Measurements from ENCODE around the gene SLC39A10. TPM values are rescaled to one million over a fixed set of nuclear protein-coding genes. Genes with fewer than 3 reads are reported as not detected.
A peak's percentile ranks its signal among the peaks of the same experiment; 100 is the strongest.

Gene SLC39A10
- total and polyA plus RNA-seq, 10 of the 15 experiments (the other 5 are each of a cell fraction or from before 2014, with no cell fraction given) = 2.0 to 23.6 (median 7.9) TPM

DNA sequence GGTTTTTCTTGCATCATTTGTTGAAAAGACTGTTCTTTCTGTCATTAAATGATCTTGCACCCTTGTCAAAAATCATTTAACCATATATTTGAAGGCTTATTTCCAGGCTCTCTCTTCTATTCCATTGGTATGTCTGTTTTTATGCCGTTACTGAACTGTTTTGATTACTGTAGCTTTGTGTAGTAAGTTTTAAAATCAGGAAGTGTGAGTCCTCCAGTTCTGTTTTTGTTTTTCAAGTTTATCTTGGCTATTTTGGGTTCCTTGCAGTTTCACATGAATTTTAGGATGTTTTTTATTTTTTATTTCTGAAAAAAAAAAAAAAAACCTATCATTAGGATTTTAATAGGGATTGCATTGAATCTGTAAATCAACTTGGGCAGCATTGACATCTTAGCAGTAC, 39.0 kb downstream of the SLC39A10 start:
- no peak overlapping the region for H2AFZ ChIP-seq (ENCODE audit: control insufficient read depth, low read depth, low read length)
- H3K36me3 ChIP-seq (ENCODE audit: control insufficient read depth in 2 of 2, insufficient read depth in 2 of 2, low read length in 1 of 2) = no peaks in the 10 kb centered on the region
- H3K4me2 ChIP-seq (ENCODE audit: control insufficient read depth, insufficient read depth) = no peak overlapping the region
- no peak overlapping the region for H3K4me3 ChIP-seq
- no TSS peak for BruUV-seq (replicated peaks)
- no peaks in the 10 kb centered on the region for H3K79me2 ChIP-seq (ENCODE audit: control insufficient read depth, insufficient read depth, low read length)
- POLR2A ChIA-PET = interaction anchor here (0.7 kb wide), 1 partner anchor 9 kb away, joined by 3 read pairs; no protein-coding TSS in a partner anchor
- RAD21 ChIA-PET (ENCODE audit: unreplicated experiment) = no interaction called here
- in situ Hi-C loops (cut with MboI) (no loop called here), intact Hi-C loops (cut with micrococcal nuclease; ENCODE audit: unreplicated experiment) (no loop called here)
- FAIRE-seq (no peak), ATAC-seq (no peak), DNase-seq (ENCODE audit: low read depth, low spot score) (no peak)
- SMC1A ChIA-PET (ENCODE audit: uncharacterized antibody, unreplicated experiment) = interaction anchor here (0.8 to 1.5 kb wide), 3 partner anchors 8 to 12 kb away, joined by 3 to 10 read pairs (median 3); no protein-coding TSS in a partner anchor
- no peaks in the 10 kb centered on the region for H3K27me3 ChIP-seq (replicated peaks in 1 of 2; ENCODE audit: control insufficient read depth in 2 of 2, insufficient read depth in 2 of 2, low read length in 1 of 2)
- H3K27ac ChIP-seq (ENCODE audit: control insufficient read depth, insufficient read depth) = no peak overlapping the region
- H3K9me3 ChIP-seq (replicated peaks; ENCODE audit: control insufficient read depth, insufficient read depth, low read length) = peaks cover 4% of the 10 kb centered on the region; the same call in 2 of the 3 replicates
- no peaks in the 10 kb centered on the region for H4K20me1 ChIP-seq (ENCODE audit: control insufficient read depth, insufficient read depth)
- no peaks in the 10 kb centered on the region; the same call in 1 of the 2 replicates for H3K4me1 ChIP-seq (ENCODE audit: control insufficient read depth, insufficient read depth, low read length)
- CTCF ChIA-PET = no interaction called here
- H3K9ac ChIP-seq (ENCODE audit: control insufficient read depth, insufficient read depth, low read length) = no peak overlapping the region
- TF ChIP-seq SPI1 (IDR thresholded peaks at IDR 0.05; ENCODE audit: borderline replicate concordance, insufficient read depth, low read depth, low read length) = peak; percentile 46; the same call in 1 of the 2 replicates
- no peak for TF ChIP-seq KLF5 (IDR thresholded peaks at IDR 0.05; ENCODE audit: partially characterized antibody)
- no peak for TF ChIP-seq YY1 (IDR thresholded peaks at IDR 0.05; ENCODE audit: low read depth, low read length)
- WGBS (ENCODE audit: insufficient coverage, insufficient replicate concordance, low lambda C conversion rate, missing lambda C conversion rate) = 68% methylated on average over 1 of the region's 1 CpG

- H3K9ac ChIP-seq (ENCODE audit: control insufficient read depth, insufficient read depth, low read length) = no peak overlapping the region
- ChIA-PET RAD21 (ENCODE audit: unreplicated experiment) (no interaction called here), POLR2A (no interaction called here), SMC1A (ENCODE audit: uncharacterized antibody, unreplicated experiment) (no interaction called here), CTCF (interaction anchor here (1.6 kb wide), 1 partner anchor 12 kb away, joined by 4 read pairs; no protein-coding TSS in a partner anchor)
- in situ Hi-C loops (cut with MboI) (no loop called here), intact Hi-C loops (cut with micrococcal nuclease; ENCODE audit: unreplicated experiment) (no loop called here)
- H3K4me1 ChIP-seq (ENCODE audit: control insufficient read depth, insufficient read depth, low read length) = no peaks in the 10 kb centered on the region; the same call in 1 of the 2 replicates
- DNase-seq (ENCODE audit: low read depth, low spot score) = no peak
- no peaks in the 10 kb centered on the region for H3K79me2 ChIP-seq (ENCODE audit: control insufficient read depth, insufficient read depth, low read length)
- H3K36me3 ChIP-seq (ENCODE audit: control insufficient read depth in 2 of 2, insufficient read depth in 2 of 2, low read length in 1 of 2) = no peaks in the 10 kb centered on the region
- H3K9me3 ChIP-seq (replicated peaks; ENCODE audit: control insufficient read depth, insufficient read depth, low read length) = peaks cover 4% of the 10 kb centered on the region; the same call in 2 of the 3 replicates
- no TSS peak for BruUV-seq (replicated peaks)
- no peaks in the 10 kb centered on the region for H4K20me1 ChIP-seq (ENCODE audit: control insufficient read depth, insufficient read depth)
- H2AFZ ChIP-seq (ENCODE audit: control insufficient read depth, low read depth, low read length) = no peak overlapping the region
- no peaks in the 10 kb centered on the region for H3K27me3 ChIP-seq (replicated peaks in 1 of 2; ENCODE audit: control insufficient read depth in 2 of 2, insufficient read depth in 2 of 2, low read length in 1 of 2)
- peak; percentile 39; the same call in 1 of the 3 replicates for ATAC-seq
- H3K4me3 ChIP-seq = no peak overlapping the region
- no peak overlapping the region for H3K27ac ChIP-seq (ENCODE audit: control insufficient read depth, insufficient read depth)
- no peak for FAIRE-seq
- 65% methylated on average over 3 of the region's 3 CpGs for WGBS (ENCODE audit: insufficient coverage, insufficient replicate concordance, low lambda C conversion rate, missing lambda C conversion rate)
- H3K4me2 ChIP-seq (ENCODE audit: control insufficient read depth, insufficient read depth) = no peak overlapping the region
- TF ChIP-seq ZNF274 (IDR thresholded peaks at IDR 0.05; ENCODE audit: insufficient read depth, insufficient read length) = no peak
- TF ChIP-seq ASH2L (IDR thresholded peaks at IDR 0.05; ENCODE audit: borderline replicate concordance, low read depth) = no peak
- TF ChIP-seq CUX1 (IDR thresholded peaks at IDR 0.05; ENCODE audit: insufficient replicate concordance, low read depth, low read length) = no peak
- no peak for TF ChIP-seq SPI1 (IDR thresholded peaks at IDR 0.05; ENCODE audit: borderline replicate concordance, insufficient read depth, low read depth, low read length)
- no peak for TF ChIP-seq EZH2 (IDR thresholded peaks at IDR 0.05; ENCODE audit: borderline replicate concordance, control insufficient read depth, low read depth, low read length)
- no peak for TF ChIP-seq NFIC (IDR thresholded peaks at IDR 0.05; ENCODE audit: low read depth, low read length)
- TF ChIP-seq PML (IDR thresholded peaks at IDR 0.05; ENCODE audit: low read length) = no peak
- TF ChIP-seq MXI1 (IDR thresholded peaks at IDR 0.05; ENCODE audit: low read depth, low read length) = no peak
- TF ChIP-seq HDGF (IDR thresholded peaks at IDR 0.05) = no peak
Observed at GRCh38 chr2:195697681-195698220, 40.7 kb downstream of the SLC39A10 start.

Data from GM12878 (cell line).